ENCODE results near the gene ERC2.
"Not testable (repeated sequence)": the region's sequence is repeated elsewhere in the genome, so short reads cannot be mapped to it uniquely, and the experiment has no call there.

GRCh38 chr3:56015374-56015773 lies 452.9 kb downstream of the ERC2 start:
- TF ChIP-seq CTCF (conservative IDR thresholded peaks at IDR 0.05; ENCODE audit: low read length); EZH2phosphoT487 (IDR thresholded peaks at IDR 0.05; ENCODE audit: borderline replicate concordance, low read depth, low read length): not testable (repeated sequence)

All from OCI-LY7 (cell line).